Natural killer cell (primary cell): Measurements from ENCODE around the gene RPL3. TPM values are rescaled to one million over a fixed set of nuclear protein-coding genes. Genes with fewer than 3 reads are reported as not detected.

Experiments used
- ATAC-seq, 3 donors: fragments of 150-1000 bp in 2 of 3; fragments of 200-7000 bp in 1 of 3; cut with Tn5 transposase; 1 replicate in 1 of 3; 2 replicates in 2 of 3; pipeline ENCODE4 v1.10.0; 2021; ENCODE audit warnings: mild to moderate bottlenecking in 2 of 3, moderate library complexity in 2 of 3
- DNase-seq, 2 donors: peaks; one replicate each; pipeline versions ENCODE4 v3.0.0 to v3.0.0-alpha.2; 2013 to 2021; ENCODE audit warnings: mixed read lengths in 1 of 2
- H3K27ac ChIP-seq: one replicate; pipeline ENCODE4 v1.5.1; 2013; ENCODE audit warnings: mild to moderate bottlenecking, low read length
- H3K27me3 ChIP-seq: one replicate; pipeline ENCODE4 v1.6.1; 2013; ENCODE audit warnings: low read length; ENCODE audit not compliant: control insufficient read depth, insufficient read depth
- H3K36me3 ChIP-seq: one replicate; pipeline ENCODE4 v1.6.1; 2013; ENCODE audit warnings: low read length; ENCODE audit not compliant: control insufficient read depth, insufficient read depth
- H3K4me1 ChIP-seq: one replicate; pipeline ENCODE4 v1.6.1; 2013; ENCODE audit warnings: low read length; ENCODE audit not compliant: control insufficient read depth, insufficient read depth
- H3K4me3 ChIP-seq: one replicate; pipeline ENCODE4 v1.5.1; 2013; ENCODE audit warnings: low read length
- H3K9me3 ChIP-seq: one replicate; pipeline ENCODE4 v1.6.1; 2013; ENCODE audit warnings: low read length; ENCODE audit not compliant: control insufficient read depth, insufficient read depth
- H3K27ac Mint-ChIP-seq, 2 donors: one replicate each; pipeline ENCODE4 v1.8.0; 2022; ENCODE audit warnings: mild to moderate bottlenecking in 2 of 2, mixed read lengths in 2 of 2, moderate library complexity in 1 of 2
- H3K27me3 Mint-ChIP-seq, 2 donors: one replicate each; pipeline ENCODE4 v1.8.0; 2022; ENCODE audit warnings: low read depth in 2 of 2, mixed read lengths in 2 of 2
- H3K36me3 Mint-ChIP-seq: one replicate; pipeline ENCODE4 v1.8.0; 2022; ENCODE audit warnings: mixed read lengths
- H3K4me1 Mint-ChIP-seq, 2 donors: one replicate each; pipeline ENCODE4 v1.8.0; 2022; ENCODE audit warnings: mixed read lengths in 2 of 2
- H3K4me3 Mint-ChIP-seq: one replicate; pipeline ENCODE4 v1.8.0; 2022; ENCODE audit warnings: mild to moderate bottlenecking, moderate library complexity, mixed read lengths
- H3K9me3 Mint-ChIP-seq, 2 donors: one replicate each; pipeline ENCODE4 v1.8.0; 2022; ENCODE audit warnings: mixed read lengths in 2 of 2
- CTCF ChIP-seq: fragments of 200-600 bp; IDR thresholded peaks from one replicate; pipeline ENCODE4 v1.8.0; 2022; ENCODE audit warnings: antibody characterized with exemption
- WGBS: methylation state at CpG from one replicate; pipeline ENCODE4 v1.1.7; 2013; ENCODE audit warnings: missing lambda C conversion rate; ENCODE audit not compliant: insufficient coverage; 5-methylcytosine and 5-hydroxymethylcytosine counted together
- intact Hi-C: fragments of 100-400 bp; cut with micrococcal nuclease; formaldehyde crosslinking; loops from one replicate; pipeline ENCODE4 v1.14.2; 2022
- total RNA-seq, 4 donors: library from RNA; stranded (reverse); fragments of 120-200 nt in 1 of 4; gene quantifications; one replicate each; pipeline versions ENCODE4 v1.2.3 to v1.2.4, GENCODE V29; 2013 to 2022

The RPL3 gene
- total RNA-seq, 3 donors from 2014 or later (not counting 1 experiment from before 2014, with no cell fraction given) = 1,534 to 1,757 (median 1,614) TPM

DNA sequence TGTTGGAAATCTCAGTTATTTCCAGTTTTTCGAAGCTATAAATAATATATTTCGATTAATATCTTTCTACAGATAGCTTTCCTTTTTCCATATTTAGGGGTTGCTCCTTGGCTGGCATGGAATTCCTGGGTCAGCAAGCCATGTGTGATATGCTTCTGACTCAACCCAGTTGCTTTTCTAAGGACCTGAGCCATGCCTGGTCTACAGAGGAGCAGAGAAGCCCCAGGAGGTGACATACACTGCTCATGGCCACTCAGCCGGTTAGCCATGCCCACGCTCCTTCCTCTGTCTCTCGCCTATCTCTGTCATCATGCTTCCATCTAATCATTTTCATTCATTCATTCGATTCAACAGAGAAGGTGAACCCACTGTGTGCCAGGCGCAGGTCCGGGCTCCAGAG lies 51.4 kb downstream of the RPL3 start:
- no peaks in the 10 kb centered on the region for H3K4me1 ChIP-seq
- no peak for ATAC-seq
- Mint-ChIP-seq H3K27ac (no peak overlapping the region), H3K27me3 (peaks cover 7 to 8% of the 10 kb centered on the region in 2 donors), H3K4me3 (no peak overlapping the region), H3K36me3 (no peaks in the 10 kb centered on the region), H3K9me3 (no peaks in the 10 kb centered on the region), H3K4me1 (no peaks in the 10 kb centered on the region)
- H3K27me3 ChIP-seq = no peaks in the 10 kb centered on the region
- H3K27ac ChIP-seq = no peak overlapping the region
- TF ChIP-seq CTCF = no peak
- 94% methylated on average over 8 of the region's 8 CpGs for WGBS
- DNase-seq = no peak
- H3K9me3 ChIP-seq = peaks cover 2% of the 10 kb centered on the region
- H3K4me3 ChIP-seq = no peak overlapping the region
- intact Hi-C loops = no loop called here
- H3K36me3 ChIP-seq = no peaks in the 10 kb centered on the region

GRCh38 chr22:39266398-39267030 lies 52.9 kb downstream of the RPL3 start:
- no peaks in the 10 kb centered on the region for H3K4me1 ChIP-seq
- no peak for DNase-seq
- no peak for TF ChIP-seq CTCF
- no peaks in the 10 kb centered on the region for H3K9me3 Mint-ChIP-seq
- peaks cover 7 to 8% of the 10 kb centered on the region in 2 donors for H3K27me3 Mint-ChIP-seq
- H3K9me3 ChIP-seq = peaks cover 8% of the 10 kb centered on the region
- ATAC-seq = no peak
- H3K36me3 ChIP-seq = no peaks in the 10 kb centered on the region
- no peak overlapping the region for H3K4me3 Mint-ChIP-seq
- no peaks in the 10 kb centered on the region for H3K27me3 ChIP-seq
- no peak overlapping the region for H3K27ac Mint-ChIP-seq
- H3K27ac ChIP-seq = no peak overlapping the region
- H3K36me3 Mint-ChIP-seq = no peaks in the 10 kb centered on the region
- intact Hi-C loops = no loop called here
- H3K4me3 ChIP-seq = no peak overlapping the region
- H3K4me1 Mint-ChIP-seq = no peaks in the 10 kb centered on the region
- WGBS = 53% methylated on average over 12 of the region's 12 CpGs

GRCh38 chr22:39265143-39265886 lies 54.1 kb downstream of the RPL3 start:
- no peak overlapping the region for H3K27ac ChIP-seq
- no peaks in the 10 kb centered on the region for H3K27me3 ChIP-seq
- intact Hi-C loops = no loop called here
- DNase-seq (no peak), ATAC-seq (no peak)
- Mint-ChIP-seq H3K27me3 (peaks cover 7 to 8% of the 10 kb centered on the region in 2 donors), H3K36me3 (no peaks in the 10 kb centered on the region), H3K9me3 (no peaks in the 10 kb centered on the region), H3K27ac (no peak overlapping the region), H3K4me3 (no peak overlapping the region), H3K4me1 (no peaks in the 10 kb centered on the region)
- H3K4me1 ChIP-seq = no peaks in the 10 kb centered on the region
- peaks cover 11% of the 10 kb centered on the region for H3K9me3 ChIP-seq
- H3K4me3 ChIP-seq = no peak overlapping the region
- no peaks in the 10 kb centered on the region for H3K36me3 ChIP-seq
- no peak for TF ChIP-seq CTCF
- WGBS = 94% methylated on average over 23 of the region's 23 CpGs
